IMR-90 (cell line): ENCODE data around the gene PLCB4. TPM values are rescaled to one million over a fixed set of nuclear protein-coding genes. Genes with fewer than 3 reads are reported as not detected.

Experiments
- ATAC-seq: fragments of 200-7000 bp; cut with Tn5 transposase; 2 replicates; pipeline ENCODE4 v1.9.1; 2020; ENCODE audit warnings: low read depth, mild to moderate bottlenecking, moderate library complexity
- BruUV-seq: library from RNA; stranded (reverse); fragments of 400-500 nt; replicated peaks from 2 replicates; lab custom pipeline; 2021; lab: Mats Ljungman, UMichigan
- CTCF ChIA-PET: fragments of 300-600 bp; formaldehyde crosslinking; extraction: SDS; loops from one replicate; lab custom pipeline; 2021; ENCODE audit warnings: antibody characterized with exemption; lab: Yijun Ruan, JAX
- POLR2A ChIA-PET: fragments of 300-600 bp; sonication (Branson Sonifier 250); formaldehyde crosslinking; loops from one replicate; lab custom pipeline; 2022; ENCODE audit warnings: antibody characterized with exemption; ENCODE audit not compliant: unreplicated experiment; lab: Charles Lee
- DNase-seq: peaks from one replicate; pipeline ENCODE4 v3.0.0; 2013
- H2AFZ ChIP-seq: replicated peaks from 2 replicates; pipeline ENCODE3; 2013; ENCODE audit warnings: low read length, mild to moderate bottlenecking; ENCODE audit not compliant: poor library complexity
- H2AK5ac ChIP-seq: 2 replicates; pipeline ENCODE4 v1.6.1; 2013; ENCODE audit warnings: low read depth, low read length, inconsistent platforms
- H2AK9ac ChIP-seq: replicated peaks from 2 replicates; pipeline ENCODE3; 2013; ENCODE audit warnings: mild to moderate bottlenecking, low read depth, low read length, moderate library complexity; ENCODE audit not compliant: poor library complexity
- H2BK120ac ChIP-seq: 2 replicates; pipeline ENCODE4 v1.6.1; 2013; ENCODE audit warnings: low read depth, low read length, inconsistent platforms
- H2BK15ac ChIP-seq: 3 replicates; pipeline ENCODE4 v1.6.1; 2013; ENCODE audit warnings: low read depth, low read length, inconsistent platforms
- H2BK20ac ChIP-seq: 2 replicates; pipeline ENCODE4 v1.6.1; 2013; ENCODE audit warnings: low read depth, mild to moderate bottlenecking, inconsistent platforms, low read length, moderate library complexity
- H2BK5ac ChIP-seq: 2 replicates; pipeline ENCODE4 v1.6.1; 2013; ENCODE audit warnings: mild to moderate bottlenecking, low read depth, low read length, inconsistent platforms; ENCODE audit not compliant: poor library complexity, severe bottlenecking
- H3K14ac ChIP-seq: replicated peaks from 2 replicates; pipeline ENCODE4 v1.6.1; 2013; ENCODE audit warnings: low read depth, low read length, inconsistent platforms
- H3K18ac ChIP-seq: 2 replicates; pipeline ENCODE4 v1.6.1; 2013; ENCODE audit warnings: low read depth, low read length, control low read depth
- H3K23ac ChIP-seq: 2 replicates; pipeline ENCODE4 v1.6.1; 2013; ENCODE audit warnings: low read depth, low read length, inconsistent platforms
- H3K27ac ChIP-seq: 2 replicates; pipeline ENCODE4 v1.5.1; 2013; ENCODE audit warnings: mild to moderate bottlenecking, control low read depth, low read length; ENCODE audit not compliant: insufficient read depth
- H3K27me3 ChIP-seq: 2 replicates; pipeline ENCODE4 v1.6.1; 2013; ENCODE audit warnings: low read length; ENCODE audit not compliant: control insufficient read depth, insufficient read depth
- H3K36me3 ChIP-seq: 2 replicates; pipeline ENCODE4 v1.6.1; 2013; ENCODE audit warnings: low read length, mixed read lengths; ENCODE audit not compliant: control insufficient read depth, insufficient read depth
- H3K4ac ChIP-seq: 2 replicates; pipeline ENCODE4 v1.6.1; 2013; ENCODE audit warnings: low read depth, low read length, inconsistent platforms
- H3K4me1 ChIP-seq: 2 replicates; pipeline ENCODE4 v1.6.1; 2013; ENCODE audit warnings: low read length, mixed read lengths; ENCODE audit not compliant: control insufficient read depth, insufficient read depth
- H3K4me2 ChIP-seq: 2 replicates; pipeline ENCODE4 v1.6.1; 2013; ENCODE audit warnings: low read depth, mild to moderate bottlenecking, control low read depth, low read length, moderate library complexity
- H3K4me3 ChIP-seq: 2 replicates; pipeline ENCODE4 v1.5.1; 2013; ENCODE audit warnings: low read depth, mild to moderate bottlenecking, control low read depth, low read length, moderate library complexity; ENCODE audit not compliant: insufficient read depth
- H3K56ac ChIP-seq: 2 replicates; pipeline ENCODE4 v1.6.1; 2013; ENCODE audit warnings: low read length, inconsistent platforms; ENCODE audit not compliant: insufficient read depth; ENCODE audit errors: extremely low read depth
- H3K79me1 ChIP-seq, 2 experiments: 2 replicates each; pipeline ENCODE4 v1.6.1; 2013; ENCODE audit warnings: low read length in 2 of 2, inconsistent platforms in 1 of 2, low read depth in 1 of 2
- H3K9ac ChIP-seq: 2 replicates; pipeline ENCODE4 v1.6.1; 2013; ENCODE audit warnings: low read depth, low read length, control low read depth
- H3K9me1 ChIP-seq: 2 replicates; pipeline ENCODE4 v1.6.1; 2013; ENCODE audit warnings: low read length, inconsistent platforms; ENCODE audit not compliant: insufficient read depth
- H3K9me3 ChIP-seq: 2 replicates; pipeline ENCODE4 v1.6.1; 2013; ENCODE audit warnings: low read length; ENCODE audit not compliant: control insufficient read depth, insufficient read depth
- H4K20me1 ChIP-seq: 2 replicates; pipeline ENCODE4 v1.6.1; 2013; ENCODE audit warnings: low read length, inconsistent platforms; ENCODE audit not compliant: insufficient read depth
- H4K5ac ChIP-seq: 2 replicates; pipeline ENCODE4 v1.6.1; 2013; ENCODE audit warnings: mild to moderate bottlenecking, low read depth, low read length, control low read depth
- H4K8ac ChIP-seq, 2 experiments: 2 replicates each; pipeline ENCODE4 v1.6.1; 2013; ENCODE audit warnings: low read depth in 2 of 2, low read length in 2 of 2, control low read depth in 1 of 2, inconsistent platforms in 1 of 2
- H4K91ac ChIP-seq: 2 replicates; pipeline ENCODE4 v1.6.1; 2013; ENCODE audit warnings: low read depth, low read length, inconsistent platforms; ENCODE audit not compliant: insufficient read depth
- BHLHE40 ChIP-seq: fragments of 150-350 bp; IDR thresholded peaks from 2 replicates; pipeline ENCODE4 v1.6.1; 2016; ENCODE audit warnings: mild to moderate bottlenecking, low read depth, low read length
- CEBPB ChIP-seq: IDR thresholded peaks from 2 replicates; pipeline ENCODE4 v1.6.1; 2012; ENCODE audit warnings: low read depth, low read length, improper control_type of control experiment
- CHD1 ChIP-seq: IDR thresholded peaks from 2 replicates; pipeline ENCODE4 v1.6.1; 2012; ENCODE audit warnings: low read depth, low read length, improper control_type of control experiment
- ELK1 ChIP-seq: fragments of 150-350 bp; IDR thresholded peaks from 2 replicates; pipeline ENCODE4 v1.6.1; 2016; ENCODE audit warnings: low read depth, mild to moderate bottlenecking, low read length, moderate library complexity, borderline replicate concordance
- FOS ChIP-seq: fragments of 150-350 bp; IDR thresholded peaks from 2 replicates; pipeline ENCODE4 v1.6.1; 2016; ENCODE audit warnings: low read depth, low read length
- MAFK ChIP-seq: IDR thresholded peaks from 2 replicates; pipeline ENCODE4 v1.6.1; 2012; ENCODE audit warnings: low read depth, low read length, improper control_type of control experiment
- MAZ ChIP-seq: IDR thresholded peaks from 2 replicates; pipeline ENCODE4 v1.6.1; 2012; ENCODE audit warnings: low read depth, mild to moderate bottlenecking, low read length, improper control_type of control experiment, moderate library complexity, borderline replicate concordance
- MXI1 ChIP-seq: IDR thresholded peaks from 2 replicates; pipeline ENCODE4 v1.6.1; 2012; ENCODE audit warnings: low read depth, mild to moderate bottlenecking, low read length, moderate library complexity, borderline replicate concordance
- NFE2L2 ChIP-seq: fragments of 150-350 bp; IDR thresholded peaks from 2 replicates; pipeline ENCODE4 v1.6.1; 2016; ENCODE audit warnings: low read depth, mild to moderate bottlenecking, low read length
- POLR2A ChIP-seq: IDR thresholded peaks from 2 replicates; pipeline ENCODE4 v1.6.1; 2012; ENCODE audit warnings: mild to moderate bottlenecking, low read depth, low read length
- RAD21 ChIP-seq: IDR thresholded peaks from 2 replicates; pipeline ENCODE4 v1.6.1; 2012; ENCODE audit warnings: low read length, improper control_type of control experiment
- RCOR1 ChIP-seq: IDR thresholded peaks from 2 replicates; pipeline ENCODE4 v1.6.1; 2012; ENCODE audit warnings: mild to moderate bottlenecking, low read length, improper control_type of control experiment; ENCODE audit not compliant: insufficient replicate concordance
- RFX5 ChIP-seq: IDR thresholded peaks from 2 replicates; pipeline ENCODE4 v1.8.0; 2012; ENCODE audit warnings: low read depth, mild to moderate bottlenecking, low read length, moderate library complexity
- SMC3 ChIP-seq: fragments of 150-350 bp; IDR thresholded peaks from 2 replicates; pipeline ENCODE4 v1.6.1; 2016; ENCODE audit warnings: low read depth, mild to moderate bottlenecking, antibody characterized with exemption, low read length, moderate library complexity
- WGBS, 2 experiments: methylation state at CpG; one replicate each; pipeline versions ENCODE4 v1.1.5 to v1.1.7; 2013; ENCODE audit warnings: missing lambda C conversion rate in 2 of 2; ENCODE audit not compliant: insufficient read length in 1 of 2; ENCODE audit errors: extremely low coverage in 2 of 2; 5-methylcytosine and 5-hydroxymethylcytosine counted together
- dilution Hi-C: fragments of 300-500 bp; cut with HindIII; formaldehyde crosslinking; loops from one replicate; pipeline ENCODE4 v1.14.3; 2018; ENCODE audit warnings: low sequenced_read_pairs; ENCODE audit not compliant: unreplicated experiment
- in situ Hi-C: fragments of 300-500 bp; cut with MboI; formaldehyde crosslinking; loops from 3 replicates; pipeline ENCODE4 v1.14.3; 2019; ENCODE audit warnings: low sequenced_read_pairs, inconsistent platforms, mixed read lengths
- intact Hi-C: fragments of 100-400 bp; cut with micrococcal nuclease; formaldehyde crosslinking; loops from 2 replicates; pipeline ENCODE4 v1.10.0; 2022
- polyA plus RNA-seq, 3 experiments: library from polyadenylated mRNA; depleted of rRNA; stranded (reverse); fragments of >200 nt; gene quantifications; 2 replicates each; pipeline ENCODE4 v1.2.3, GENCODE V29; 2012; ENCODE audit warnings: low replicate concordance in 1 of 3
- total RNA-seq: library from RNA; depleted of rRNA; stranded (reverse); fragments of >200 nt; gene quantifications from 2 replicates; pipeline ENCODE4 v1.2.3, GENCODE V29; 2012
- TF ChIP-seq, protein P1 (sequence below): conservative IDR thresholded peaks from 2 replicates; pipeline ENCODE4 v1.5.1; 2012; ENCODE audit warnings: mild to moderate bottlenecking, low read depth, low read length, improper control_type of control experiment
- TF ChIP-seq, protein P2 (sequence below): fragments of 150-350 bp; IDR thresholded peaks from 2 replicates; pipeline ENCODE4 v1.6.1; 2017; ENCODE audit warnings: mild to moderate bottlenecking, antibody characterized with exemption, low read length, low read depth

The PLCB4 gene
- total and polyA plus RNA-seq, 2 of the 4 experiments (the other 2 are of a cell fraction), result 12.5 to 24.0 TPM

DNA sequence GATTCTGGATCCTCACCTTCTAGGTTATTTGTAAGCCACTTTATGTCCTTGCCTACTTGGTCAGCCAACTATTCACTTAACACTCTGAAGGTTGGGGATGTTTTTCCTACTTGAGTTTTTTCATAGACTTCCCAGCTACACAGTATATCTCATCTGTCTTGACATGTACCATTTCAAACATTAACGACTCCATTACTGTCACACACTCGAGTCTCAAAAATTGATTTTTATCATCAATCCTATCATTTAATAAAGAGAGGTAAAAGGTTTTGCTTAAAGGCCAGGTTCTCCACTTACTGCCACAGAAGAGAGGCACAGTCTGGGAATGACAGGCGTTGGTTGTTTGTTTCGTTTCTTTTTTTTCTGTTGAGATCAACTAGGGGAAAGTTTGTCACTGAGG lies 407.3 kb downstream of the PLCB4 start:
- Histone ChIP-seq H2AFZ (no peak overlapping the region), H3K4me1 (no peaks in the 10 kb centered on the region), H3K27ac (no peak overlapping the region), H2AK9ac (no peak overlapping the region), H2BK20ac (no peak overlapping the region), H2AK5ac (no peak overlapping the region), H4K91ac (no peak overlapping the region), H3K79me1 (no peaks in the 10 kb centered on the region; a peak in 1 of 4 replicates), H3K9me1 (peaks cover 4% of the 10 kb centered on the region), H3K56ac (no peak overlapping the region), H3K27me3 (no peaks in the 10 kb centered on the region), H3K9me3 (no peaks in the 10 kb centered on the region), H3K23ac (no peak overlapping the region), H2BK120ac (no peak overlapping the region), H3K36me3 (0 out of 2 replicates have a peak, but pooled peaks cover 2% of the 10 kb centered on the region), H4K8ac (no peak overlapping the region), H3K9ac (no peak overlapping the region), H3K14ac (no peak overlapping the region), H3K4ac (no peak overlapping the region), H4K5ac (no peak overlapping the region), H3K18ac (no peak overlapping the region), H3K4me2 (no peak overlapping the region), H4K20me1 (0 out of 2 replicates have a peak, but pooled peaks cover 4% of the 10 kb centered on the region), H2BK5ac (no peak overlapping the region), H3K4me3 (no peak overlapping the region), H2BK15ac (no peak overlapping the region)
- no TSS peak for BruUV-seq
- dilution Hi-C loops (no loop called here), in situ Hi-C loops (no loop called here), intact Hi-C loops (loop anchor here (5.0 kb wide), 1 partner anchor 136 kb away; no protein-coding TSS in a partner anchor)
- ChIA-PET CTCF (interaction anchor here (0.8 to 1.4 kb wide), 3 partner anchors 8 to 69 kb away, joined by 3 to 7 read pairs (median 4); no protein-coding TSS in a partner anchor), POLR2A (interaction anchor here (0.7 kb wide), 1 partner anchor 1404 kb away, joined by 6 read pairs; no protein-coding TSS in a partner anchor)
- WGBS, 2 experiments, result no CpG with 5 or more reads among the region's 4 CpGs
- no peak for DNase-seq
- no peak for ATAC-seq
- TF ChIP-seq CHD1, result no peak
- no peak for TF ChIP-seq POLR2A
- no peak for TF ChIP-seq NFE2L2
- TF ChIP-seq RCOR1, result no peak
- no peak for TF ChIP-seq ELK1
- TF ChIP-seq MXI1, result no peak
- TF ChIP-seq BHLHE40, result no peak
- no peak for TF ChIP-seq MAZ
- TF ChIP-seq, protein P1, sequence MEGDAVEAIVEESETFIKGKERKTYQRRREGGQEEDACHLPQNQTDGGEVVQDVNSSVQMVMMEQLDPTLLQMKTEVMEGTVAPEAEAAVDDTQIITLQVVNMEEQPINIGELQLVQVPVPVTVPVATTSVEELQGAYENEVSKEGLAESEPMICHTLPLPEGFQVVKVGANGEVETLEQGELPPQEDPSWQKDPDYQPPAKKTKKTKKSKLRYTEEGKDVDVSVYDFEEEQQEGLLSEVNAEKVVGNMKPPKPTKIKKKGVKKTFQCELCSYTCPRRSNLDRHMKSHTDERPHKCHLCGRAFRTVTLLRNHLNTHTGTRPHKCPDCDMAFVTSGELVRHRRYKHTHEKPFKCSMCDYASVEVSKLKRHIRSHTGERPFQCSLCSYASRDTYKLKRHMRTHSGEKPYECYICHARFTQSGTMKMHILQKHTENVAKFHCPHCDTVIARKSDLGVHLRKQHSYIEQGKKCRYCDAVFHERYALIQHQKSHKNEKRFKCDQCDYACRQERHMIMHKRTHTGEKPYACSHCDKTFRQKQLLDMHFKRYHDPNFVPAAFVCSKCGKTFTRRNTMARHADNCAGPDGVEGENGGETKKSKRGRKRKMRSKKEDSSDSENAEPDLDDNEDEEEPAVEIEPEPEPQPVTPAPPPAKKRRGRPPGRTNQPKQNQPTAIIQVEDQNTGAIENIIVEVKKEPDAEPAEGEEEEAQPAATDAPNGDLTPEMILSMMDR, result no peak
- TF ChIP-seq MAFK, result no peak
- TF ChIP-seq, protein P2, sequence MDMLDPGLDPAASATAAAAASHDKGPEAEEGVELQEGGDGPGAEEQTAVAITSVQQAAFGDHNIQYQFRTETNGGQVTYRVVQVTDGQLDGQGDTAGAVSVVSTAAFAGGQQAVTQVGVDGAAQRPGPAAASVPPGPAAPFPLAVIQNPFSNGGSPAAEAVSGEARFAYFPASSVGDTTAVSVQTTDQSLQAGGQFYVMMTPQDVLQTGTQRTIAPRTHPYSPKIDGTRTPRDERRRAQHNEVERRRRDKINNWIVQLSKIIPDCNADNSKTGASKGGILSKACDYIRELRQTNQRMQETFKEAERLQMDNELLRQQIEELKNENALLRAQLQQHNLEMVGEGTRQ, result no peak
- no peak for TF ChIP-seq RFX5
- no peak for TF ChIP-seq CEBPB
- TF ChIP-seq SMC3, result no peak
- no peak for TF ChIP-seq FOS
- no peak for TF ChIP-seq RAD21
